SK-N-SH treated with all-trans-retinoic acid at 6 μM for 48 hours (cell line): ENCODE data around the gene TIAM2.

Source experiments
- BACH2 ChIP-seq: fragments of 250-450 bp; sonication (Bioruptor Pico); IDR thresholded peaks from 2 replicates; pipeline ENCODE4 v1.9.0; 2021; ENCODE audit warnings: mild to moderate bottlenecking, borderline replicate concordance
- OSR1 ChIP-seq: fragments of 250-450 bp; sonication (Bioruptor Pico); IDR thresholded peaks from 2 replicates; pipeline ENCODE4 v1.8.0; 2022; ENCODE audit warnings: moderate library complexity, mild to moderate bottlenecking, inconsistent platforms
- PPARA ChIP-seq: fragments of 250-450 bp; sonication (Bioruptor Pico); IDR thresholded peaks from 2 replicates; pipeline ENCODE4 v1.5.0; 2020; ENCODE audit warnings: mild to moderate bottlenecking, borderline replicate concordance
- RARB ChIP-seq: fragments of 250-450 bp; sonication (Bioruptor Pico); IDR thresholded peaks from 2 replicates; pipeline ENCODE4 v1.8.0; 2021; ENCODE audit warnings: mild to moderate bottlenecking, moderate library complexity
- ZFP30 ChIP-seq: fragments of 450-650 bp; formaldehyde crosslinking; IDR thresholded peaks from 2 replicates; pipeline ENCODE4 v1.5.0; 2022; ENCODE audit warnings: mild to moderate bottlenecking, moderate library complexity
- ZNF565 ChIP-seq: fragments of 450-650 bp; formaldehyde crosslinking; conservative IDR thresholded peaks from 2 replicates; pipeline ENCODE4 v1.5.0; 2020; ENCODE audit warnings: low read depth, mild to moderate bottlenecking, moderate library complexity
- TF ChIP-seq, protein P1 (sequence below): fragments of 250-450 bp; sonication (Bioruptor Pico); IDR thresholded peaks from 2 replicates; pipeline ENCODE4 v1.8.0; 2020; ENCODE audit warnings: mild to moderate bottlenecking, moderate library complexity, borderline replicate concordance
- TF ChIP-seq, protein P2 (sequence below): fragments of 250-450 bp; sonication (Bioruptor Pico); IDR thresholded peaks from 2 replicates; pipeline ENCODE4 v1.5.0; 2020; ENCODE audit warnings: mild to moderate bottlenecking, moderate library complexity

DNA sequence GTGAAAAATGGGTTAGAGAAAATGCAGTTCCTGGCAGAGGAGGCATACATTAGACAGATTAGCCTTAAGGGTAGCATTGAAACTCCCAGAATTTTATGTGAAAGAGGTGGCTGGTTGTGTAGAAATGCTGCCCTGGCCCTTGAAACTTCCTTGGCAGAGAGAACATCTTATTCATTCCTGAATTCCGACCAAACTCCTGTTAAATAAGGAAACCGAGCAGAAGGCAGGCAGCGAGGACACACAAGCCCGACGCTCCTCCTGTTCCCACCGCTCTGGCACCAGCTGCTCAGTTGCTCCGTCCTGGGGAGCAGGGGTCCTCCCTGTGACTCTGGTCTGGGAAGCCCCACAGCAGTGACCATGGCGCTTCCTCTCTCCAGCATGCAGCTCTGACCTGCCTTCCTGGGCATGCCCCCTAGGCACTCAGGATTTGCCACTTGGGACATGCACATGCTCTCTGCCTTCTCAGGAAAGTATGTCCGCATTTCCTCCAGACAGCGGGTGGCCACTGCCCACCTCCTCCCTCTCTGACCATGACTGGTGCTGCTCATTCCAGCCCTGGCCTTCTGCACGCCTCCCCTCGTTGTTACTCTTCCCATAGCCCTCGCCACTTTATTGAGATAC is 233.5 kb downstream of the TIAM2 start:
- TF ChIP-seq, protein P1, sequence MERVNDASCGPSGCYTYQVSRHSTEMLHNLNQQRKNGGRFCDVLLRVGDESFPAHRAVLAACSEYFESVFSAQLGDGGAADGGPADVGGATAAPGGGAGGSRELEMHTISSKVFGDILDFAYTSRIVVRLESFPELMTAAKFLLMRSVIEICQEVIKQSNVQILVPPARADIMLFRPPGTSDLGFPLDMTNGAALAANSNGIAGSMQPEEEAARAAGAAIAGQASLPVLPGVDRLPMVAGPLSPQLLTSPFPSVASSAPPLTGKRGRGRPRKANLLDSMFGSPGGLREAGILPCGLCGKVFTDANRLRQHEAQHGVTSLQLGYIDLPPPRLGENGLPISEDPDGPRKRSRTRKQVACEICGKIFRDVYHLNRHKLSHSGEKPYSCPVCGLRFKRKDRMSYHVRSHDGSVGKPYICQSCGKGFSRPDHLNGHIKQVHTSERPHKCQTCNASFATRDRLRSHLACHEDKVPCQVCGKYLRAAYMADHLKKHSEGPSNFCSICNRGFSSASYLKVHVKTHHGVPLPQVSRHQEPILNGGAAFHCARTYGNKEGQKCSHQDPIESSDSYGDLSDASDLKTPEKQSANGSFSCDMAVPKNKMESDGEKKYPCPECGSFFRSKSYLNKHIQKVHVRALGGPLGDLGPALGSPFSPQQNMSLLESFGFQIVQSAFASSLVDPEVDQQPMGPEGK (CRISPR knock-in tag), result no peak
- no peak for TF ChIP-seq RARB (CRISPR knock-in tag)
- no peak for TF ChIP-seq ZNF565 (CRISPR knock-in tag)
- TF ChIP-seq OSR1 (CRISPR knock-in tag), result no peak
- no peak for TF ChIP-seq BACH2 (CRISPR knock-in tag)
- TF ChIP-seq, protein P2, sequence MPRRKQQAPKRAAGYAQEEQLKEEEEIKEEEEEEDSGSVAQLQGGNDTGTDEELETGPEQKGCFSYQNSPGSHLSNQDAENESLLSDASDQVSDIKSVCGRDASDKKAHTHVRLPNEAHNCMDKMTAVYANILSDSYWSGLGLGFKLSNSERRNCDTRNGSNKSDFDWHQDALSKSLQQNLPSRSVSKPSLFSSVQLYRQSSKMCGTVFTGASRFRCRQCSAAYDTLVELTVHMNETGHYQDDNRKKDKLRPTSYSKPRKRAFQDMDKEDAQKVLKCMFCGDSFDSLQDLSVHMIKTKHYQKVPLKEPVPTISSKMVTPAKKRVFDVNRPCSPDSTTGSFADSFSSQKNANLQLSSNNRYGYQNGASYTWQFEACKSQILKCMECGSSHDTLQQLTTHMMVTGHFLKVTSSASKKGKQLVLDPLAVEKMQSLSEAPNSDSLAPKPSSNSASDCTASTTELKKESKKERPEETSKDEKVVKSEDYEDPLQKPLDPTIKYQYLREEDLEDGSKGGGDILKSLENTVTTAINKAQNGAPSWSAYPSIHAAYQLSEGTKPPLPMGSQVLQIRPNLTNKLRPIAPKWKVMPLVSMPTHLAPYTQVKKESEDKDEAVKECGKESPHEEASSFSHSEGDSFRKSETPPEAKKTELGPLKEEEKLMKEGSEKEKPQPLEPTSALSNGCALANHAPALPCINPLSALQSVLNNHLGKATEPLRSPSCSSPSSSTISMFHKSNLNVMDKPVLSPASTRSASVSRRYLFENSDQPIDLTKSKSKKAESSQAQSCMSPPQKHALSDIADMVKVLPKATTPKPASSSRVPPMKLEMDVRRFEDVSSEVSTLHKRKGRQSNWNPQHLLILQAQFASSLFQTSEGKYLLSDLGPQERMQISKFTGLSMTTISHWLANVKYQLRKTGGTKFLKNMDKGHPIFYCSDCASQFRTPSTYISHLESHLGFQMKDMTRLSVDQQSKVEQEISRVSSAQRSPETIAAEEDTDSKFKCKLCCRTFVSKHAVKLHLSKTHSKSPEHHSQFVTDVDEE (CRISPR knock-in tag), result no peak
- no peak for TF ChIP-seq ZFP30
- TF ChIP-seq PPARA (CRISPR knock-in tag), result no peak
